ENCODE data around the gene PRR13. TPM values are rescaled to one million over a fixed set of nuclear protein-coding genes. Genes with fewer than 3 reads are reported as not detected.
"Not testable (repeated sequence)": the region's sequence is repeated elsewhere in the genome, so short reads cannot be mapped to it uniquely, and the experiment has no call there.

The PRR13 gene
- total RNA-seq, result 101 and 106 TPM in 2 replicates
- long read RNA-seq, partial matches to known transcripts, result 0 of 7 reads
- long read RNA-seq, other reads (novel, unspliced or antisense), result 1 of 7 reads

- peak; percentile 88 for DNase-seq (ENCODE audit: low spot score, unreplicated experiment)
- no peak for TF ChIP-seq CTCF (IDR thresholded peaks at IDR 0.05; ENCODE audit: unreplicated experiment)
- Mint-ChIP-seq H3K27ac (peak within 1 kb of the TSS; percentile 97), H3K27me3 (no peaks in the 10 kb centered on the region), H3K4me3 (ENCODE audit: low read depth) (peak within 1 kb of the TSS; percentile 88), H3K9me3 (ENCODE audit: low read depth) (no peaks in the 10 kb centered on the region), H3K4me1 (ENCODE audit: low read depth) (peaks cover 23% of the 10 kb centered on the region), H3K36me3 (ENCODE audit: insufficient read depth) (peaks cover 5% of the 10 kb centered on the region)
These were observed at the start of gene PRR13 for GRCh38 chr12:53441040-53441833. Gene PRR13, plus strand, starts transcription at chr12:53441734. Its CDS starts 981 bp downstream, at chr12:53442715.

- no peaks in the 10 kb centered on the region for H3K27me3 Mint-ChIP-seq
- DNase-seq (ENCODE audit: low spot score, unreplicated experiment), result no peak
- H3K4me3 Mint-ChIP-seq (ENCODE audit: low read depth), result no peak overlapping the region
- H3K4me1 Mint-ChIP-seq (ENCODE audit: low read depth), result no peaks in the 10 kb centered on the region
- TF ChIP-seq CTCF (IDR thresholded peaks at IDR 0.05; ENCODE audit: unreplicated experiment), result no peak
- no peak overlapping the region for H3K27ac Mint-ChIP-seq
- peaks cover 10% of the 10 kb centered on the region for H3K36me3 Mint-ChIP-seq (ENCODE audit: insufficient read depth)
- peaks cover 3% of the 10 kb centered on the region for H3K9me3 Mint-ChIP-seq (ENCODE audit: low read depth)
These were observed 41.6 kb upstream of the PRR13 start for GRCh38 chr12:53399896-53400295.

- peaks cover 15% of the 10 kb centered on the region for H3K36me3 Mint-ChIP-seq (ENCODE audit: insufficient read depth)
- H3K27ac Mint-ChIP-seq; H3K27me3 Mint-ChIP-seq; H3K9me3 Mint-ChIP-seq (ENCODE audit: low read depth); H3K4me3 Mint-ChIP-seq (ENCODE audit: low read depth); H3K4me1 Mint-ChIP-seq (ENCODE audit: low read depth); DNase-seq (ENCODE audit: low spot score, unreplicated experiment): not testable (repeated sequence)
These were observed 39.2 kb upstream of the PRR13 start for GRCh38 chr12:53402351-53402750.

- peaks cover 15% of the 10 kb centered on the region for H3K36me3 Mint-ChIP-seq (ENCODE audit: insufficient read depth)
- DNase-seq (ENCODE audit: low spot score, unreplicated experiment), result no peak
- no peak for TF ChIP-seq CTCF (IDR thresholded peaks at IDR 0.05; ENCODE audit: unreplicated experiment)
- no peak overlapping the region for H3K4me3 Mint-ChIP-seq (ENCODE audit: low read depth)
- H3K9me3 Mint-ChIP-seq (ENCODE audit: low read depth), result peaks cover 3% of the 10 kb centered on the region
- no peak overlapping the region for H3K27ac Mint-ChIP-seq
- H3K27me3 Mint-ChIP-seq, result no peaks in the 10 kb centered on the region
- no peaks in the 10 kb centered on the region for H3K4me1 Mint-ChIP-seq (ENCODE audit: low read depth)
These were observed 38.7 kb upstream of the PRR13 start for GRCh38 chr12:53402871-53403270.

- H3K4me1 Mint-ChIP-seq (ENCODE audit: low read depth), result no peaks in the 10 kb centered on the region
- H3K4me3 Mint-ChIP-seq (ENCODE audit: low read depth), result no peak overlapping the region
- H3K36me3 Mint-ChIP-seq (ENCODE audit: insufficient read depth), result peaks cover 19% of the 10 kb centered on the region
- no peaks in the 10 kb centered on the region for H3K9me3 Mint-ChIP-seq (ENCODE audit: low read depth)
- DNase-seq (ENCODE audit: low spot score, unreplicated experiment), result no peak
- no peaks in the 10 kb centered on the region for H3K27me3 Mint-ChIP-seq
- no peak for TF ChIP-seq CTCF (IDR thresholded peaks at IDR 0.05; ENCODE audit: unreplicated experiment)
- peak overlapping the region; percentile 19 for H3K27ac Mint-ChIP-seq
These were observed 30.6 kb upstream of the PRR13 start for GRCh38 chr12:53410951-53411350.

Data from progenitor cell of endocrine pancreas (in vitro differentiated cells).